Neural cell (in vitro differentiated cells): ENCODE data around the gene GUCA1A.

Source experiments
- CTCF ChIP-seq: fragments of 450-650 bp; IDR thresholded peaks from 2 replicates; pipeline ENCODE4 v1.5.1; 2014; ENCODE audit warnings: antibody characterized with exemption, mild to moderate bottlenecking, moderate library complexity; ENCODE audit not compliant: poor library complexity, severe bottlenecking
- EP300 ChIP-seq: fragments of 450-650 bp; conservative IDR thresholded peaks from 2 replicates; pipeline ENCODE4 v1.6.1; 2014; ENCODE audit warnings: antibody characterized with exemption, mild to moderate bottlenecking, moderate library complexity; ENCODE audit not compliant: poor library complexity, severe bottlenecking
- EZH2 ChIP-seq: fragments of 200-600, 300-800 bp; shearing (Covaris generic), sonication (generic); IDR thresholded peaks from 2 replicates; pipeline ENCODE4 v1.6.1; 2014; ENCODE audit warnings: antibody characterized with exemption, low read length, borderline replicate concordance, mild to moderate bottlenecking; ENCODE audit not compliant: insufficient read depth, poor library complexity, severe bottlenecking
- MXI1 ChIP-seq: fragments of 450-650 bp; conservative IDR thresholded peaks from 2 replicates; pipeline ENCODE4 v1.6.1; 2014; ENCODE audit warnings: antibody characterized with exemption, mild to moderate bottlenecking; ENCODE audit not compliant: poor library complexity, severe bottlenecking
- POLR2AphosphoS5 ChIP-seq: IDR thresholded peaks from 2 replicates; pipeline ENCODE4 v1.6.1; 2012
- RAD21 ChIP-seq: fragments of 450-650 bp; conservative IDR thresholded peaks from 2 replicates; pipeline ENCODE4 v1.6.1; 2014; ENCODE audit warnings: antibody characterized with exemption, mild to moderate bottlenecking, moderate library complexity
- REST ChIP-seq: IDR thresholded peaks from 2 replicates; pipeline ENCODE4 v1.6.1; 2012; ENCODE audit warnings: borderline replicate concordance
- SMC3 ChIP-seq: fragments of 450-650 bp; conservative IDR thresholded peaks from 2 replicates; pipeline ENCODE4 v1.6.1; 2014; ENCODE audit warnings: antibody characterized with exemption, mild to moderate bottlenecking, moderate library complexity; ENCODE audit not compliant: poor library complexity

- no peak for TF ChIP-seq CTCF
- TF ChIP-seq MXI1, result no peak
- TF ChIP-seq SMC3, result no peak
- TF ChIP-seq EZH2, result no peak
- no peak for TF ChIP-seq POLR2AphosphoS5
- TF ChIP-seq REST, result no peak
- TF ChIP-seq EP300, result no peak
- no peak for TF ChIP-seq RAD21
These were observed 20.9 kb downstream of the GUCA1A start for GRCh38 chr6:42194056-42194455.
